Measurements from ENCODE around the gene PBX3. TPM values are rescaled to one million over a fixed set of nuclear protein-coding genes. Genes with fewer than 3 reads are reported as not detected.

PBX3 gene
- total RNA-seq, 2 donors from 2014 or later, result 37.5 to 46.1 TPM

- no peak overlapping the region for H3K9ac ChIP-seq (ENCODE audit: extremely low read depth, low read length, poor library complexity, severe bottlenecking)
- no peak overlapping the region for H3K4me3 Mint-ChIP-seq
- no peak overlapping the region for H3K27ac ChIP-seq (ENCODE audit: low read depth, low read length)
- no peak for DNase-seq
- no peaks in the 10 kb centered on the region for H3K9me3 ChIP-seq (ENCODE audit: control insufficient read depth, low read length)
- no peaks in the 10 kb centered on the region for H3K27me3 Mint-ChIP-seq (ENCODE audit: insufficient read depth)
- no peak for TF ChIP-seq CTCF (conservative IDR thresholded peaks at IDR 0.05)
- H3K27me3 ChIP-seq (ENCODE audit: control insufficient read depth, insufficient read depth, low read length, poor library complexity, severe bottlenecking), result no peaks in the 10 kb centered on the region
- H3K4me1 Mint-ChIP-seq, result peaks cover 37% of the 10 kb centered on the region
- H3K27ac Mint-ChIP-seq, result no peak overlapping the region
- H3K36me3 Mint-ChIP-seq (ENCODE audit: low read depth), result no peaks in the 10 kb centered on the region
- H3K4me1 ChIP-seq (ENCODE audit: control insufficient read depth, insufficient read depth, low read length), result no peaks in the 10 kb centered on the region
- no peak overlapping the region for H3K4me3 ChIP-seq (ENCODE audit: low read length)
- 56 to 84% methylated on average over 2 of the region's 2 CpGs for WGBS, 2 experiments (ENCODE audit: insufficient coverage in 1 of 2, insufficient read length in 1 of 2)
- H3K36me3 ChIP-seq (ENCODE audit: control insufficient read depth, insufficient read depth, low read length), result no peaks in the 10 kb centered on the region
- H3K9me3 Mint-ChIP-seq, result no peaks in the 10 kb centered on the region
Measured at GRCh38 chr9:125893277-125893676, 146.1 kb downstream of the PBX3 start.

GRCh38 chr9:125894566-125894965 lies 147.4 kb downstream of the PBX3 start:
- Mint-ChIP-seq H3K27me3 (ENCODE audit: insufficient read depth) (no peaks in the 10 kb centered on the region), H3K27ac (no peak overlapping the region), H3K36me3 (ENCODE audit: low read depth) (no peaks in the 10 kb centered on the region), H3K4me3 (no peak overlapping the region), H3K4me1 (peaks cover 30% of the 10 kb centered on the region), H3K9me3 (no peaks in the 10 kb centered on the region)
- no peak for DNase-seq
- no peaks in the 10 kb centered on the region for H3K36me3 ChIP-seq (ENCODE audit: control insufficient read depth, insufficient read depth, low read length)
- H3K27me3 ChIP-seq (ENCODE audit: control insufficient read depth, insufficient read depth, low read length, poor library complexity, severe bottlenecking), result no peaks in the 10 kb centered on the region
- WGBS, 2 experiments (ENCODE audit: insufficient coverage in 1 of 2, insufficient read length in 1 of 2), result 92 to 95% methylated on average over 3 of the region's 3 CpGs
- no peak overlapping the region for H3K4me3 ChIP-seq (ENCODE audit: low read length)
- no peak for TF ChIP-seq CTCF (conservative IDR thresholded peaks at IDR 0.05)
- H3K27ac ChIP-seq (ENCODE audit: low read depth, low read length), result no peak overlapping the region
- no peak overlapping the region for H3K9ac ChIP-seq (ENCODE audit: extremely low read depth, low read length, poor library complexity, severe bottlenecking)
- H3K9me3 ChIP-seq (ENCODE audit: control insufficient read depth, low read length), result no peaks in the 10 kb centered on the region
- no peaks in the 10 kb centered on the region for H3K4me1 ChIP-seq (ENCODE audit: control insufficient read depth, insufficient read depth, low read length)

DNA sequence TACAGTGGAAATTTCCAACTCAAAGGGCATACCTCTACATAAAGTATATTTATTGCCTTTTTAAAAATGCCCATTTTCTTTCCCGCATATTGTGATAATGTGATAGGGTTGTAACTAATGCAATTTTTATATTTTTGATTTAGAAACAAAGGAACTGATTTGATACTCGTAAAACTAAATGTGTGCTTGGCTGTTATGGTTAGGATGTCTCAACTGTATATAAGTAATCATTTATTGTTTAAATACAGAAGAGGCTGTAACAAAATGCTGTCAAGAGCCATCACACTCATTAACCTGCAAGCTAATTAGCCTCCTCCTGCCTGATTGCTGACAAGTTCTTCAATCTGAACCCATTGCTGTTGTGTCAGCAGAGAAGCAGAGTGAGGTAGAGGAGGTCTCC lies 149.2 kb downstream of the PBX3 start:
- H3K27me3 Mint-ChIP-seq (ENCODE audit: insufficient read depth), result no peaks in the 10 kb centered on the region

More for the DNA sequence above, 149.2 kb downstream of the PBX3 start:
- no peaks in the 10 kb centered on the region for H3K9me3 Mint-ChIP-seq
- H3K4me1 ChIP-seq (ENCODE audit: control insufficient read depth, insufficient read depth, low read length), result peaks cover 7% of the 10 kb centered on the region
- no peak overlapping the region for H3K9ac ChIP-seq (ENCODE audit: extremely low read depth, low read length, poor library complexity, severe bottlenecking)
- H3K4me1 Mint-ChIP-seq, result peaks cover 32% of the 10 kb centered on the region
- H3K36me3 Mint-ChIP-seq (ENCODE audit: low read depth), result no peaks in the 10 kb centered on the region
- H3K9me3 ChIP-seq (ENCODE audit: control insufficient read depth, low read length), result no peaks in the 10 kb centered on the region
- H3K36me3 ChIP-seq (ENCODE audit: control insufficient read depth, insufficient read depth, low read length), result no peaks in the 10 kb centered on the region
- H3K4me3 Mint-ChIP-seq, result no peak overlapping the region
- no peak overlapping the region for H3K27ac ChIP-seq (ENCODE audit: low read depth, low read length)
- no peak for TF ChIP-seq CTCF (conservative IDR thresholded peaks at IDR 0.05)
- no peak overlapping the region for H3K4me3 ChIP-seq (ENCODE audit: low read length)
- WGBS, 2 experiments (ENCODE audit: insufficient coverage in 1 of 2, insufficient read length in 1 of 2), result 79% methylated on average over 2 of the region's 2 CpGs; no CpG with 5 or more reads in 1 of the 2 experiments
- no peaks in the 10 kb centered on the region for H3K27me3 ChIP-seq (ENCODE audit: control insufficient read depth, insufficient read depth, low read length, poor library complexity, severe bottlenecking)
- no peak for DNase-seq
- no peak overlapping the region for H3K27ac Mint-ChIP-seq
